Measurements from ENCODE around the gene JAK3. TPM values are rescaled to one million over a fixed set of nuclear protein-coding genes. Genes with fewer than 3 reads are reported as not detected.

JAK3 gene
- total RNA-seq, 1 experiment from 2014 or later, result 4.4 TPM

- Mint-ChIP-seq H3K4me1 (peaks cover 29% of the 10 kb centered on the region), H3K36me3 (peaks cover 48% of the 10 kb centered on the region), H3K9me3 (no peaks in the 10 kb centered on the region), H3K27me3 (ENCODE audit: low read depth) (no peaks in the 10 kb centered on the region; the same call in 1 of the 2 replicates), H3K4me3 (peak overlapping the region; percentile 30), H3K27ac (peak overlapping the region; percentile 90)
- no peak for ATAC-seq
- ChIA-PET POLR2A (interaction anchor here (0.7 kb wide), 1 partner anchor 28 kb away, joined by 3 read pairs; no protein-coding TSS in a partner anchor), CTCF (interaction anchor here (0.6 to 4.5 kb wide), 2 partner anchors 18 to 69 kb away, joined by 4 to 37 read pairs; partner anchors contain the start of gene CCDC124)
- no peak for TF ChIP-seq NR3C1 (CRISPR knock-in tag; conservative IDR thresholded peaks at IDR 0.05; ENCODE audit: low read depth)
- 0 out of 2 replicates have a peak, but pooled peaks have one; percentile 22 for TF ChIP-seq ZNF416 (CRISPR knock-in tag; IDR thresholded peaks at IDR 0.05)
- DNase-seq (ENCODE audit: low spot score), result no peak
These were observed 15.1 kb upstream of the JAK3 start for GRCh38 chr19:17862711-17863519.

GRCh38 chr19:17861542-17862402 lies 14.0 kb upstream of the JAK3 start:
- Mint-ChIP-seq H3K4me3 (peak overlapping the region; percentile 99), H3K36me3 (peaks cover 48% of the 10 kb centered on the region), H3K9me3 (no peaks in the 10 kb centered on the region), H3K27me3 (ENCODE audit: low read depth) (no peaks in the 10 kb centered on the region; the same call in 1 of the 2 replicates), H3K4me1 (peaks cover 29% of the 10 kb centered on the region), H3K27ac (peak overlapping the region; percentile 97)
- POLR2A ChIA-PET, result interaction anchor here (1.2 kb wide), 1 partner anchor 71 kb away, joined by 4 read pairs; the partner anchor contains the start of gene CCDC124
- ATAC-seq (no peak), DNase-seq (ENCODE audit: low spot score) (no peak)
- CTCF ChIA-PET, result interaction anchor here (1.5 kb wide), 1 partner anchor 71 kb away, joined by 6 read pairs; the partner anchor contains the start of gene CCDC124
- no peak for TF ChIP-seq TCF7 (CRISPR knock-in tag; IDR thresholded peaks at IDR 0.05; ENCODE audit: low read depth)
- 0 out of 2 replicates have a peak, but pooled peaks have one; percentile 20 for TF ChIP-seq PRRX2 (CRISPR knock-in tag; IDR thresholded peaks at IDR 0.05)
- TF ChIP-seq ZNF416 (CRISPR knock-in tag; IDR thresholded peaks at IDR 0.05), result 0 out of 2 replicates have a peak, but pooled peaks have one; percentile 8

GRCh38 chr19:17860993-17861360 lies 13.2 kb upstream of the JAK3 start:
- no peak for DNase-seq (ENCODE audit: low spot score)
- CTCF ChIA-PET, result interaction anchor here (1.5 kb wide), 1 partner anchor 72 kb away, joined by 6 read pairs; the partner anchor contains the start of gene CCDC124

GRCh38 chr19:17860331-17860992 lies 12.7 kb upstream of the JAK3 start:
- peaks cover 25% of the 10 kb centered on the region for H3K4me1 Mint-ChIP-seq
- CTCF ChIA-PET, result interaction anchor here (1.5 to 2.3 kb wide), 3 partner anchors 10 to 72 kb away, joined by 6 to 148 read pairs (median 33); partner anchors contain the start of gene CCDC124
- peaks cover 2% of the 10 kb centered on the region for H3K27me3 Mint-ChIP-seq (ENCODE audit: low read depth)
- ATAC-seq, result no peak
- POLR2A ChIA-PET, result interaction anchor here (1.2 to 1.5 kb wide), 3 partner anchors 9 to 441 kb away, joined by 4 to 7 read pairs (median 4); partner anchors contain the start of genes CCDC124 and MVB12A
- no peak for DNase-seq (ENCODE audit: low spot score)
- peaks cover 48% of the 10 kb centered on the region for H3K36me3 Mint-ChIP-seq
- H3K9me3 Mint-ChIP-seq, result no peaks in the 10 kb centered on the region
- peak overlapping the region; percentile 99 for H3K4me3 Mint-ChIP-seq
- peak overlapping the region; percentile 97 for H3K27ac Mint-ChIP-seq
- TF ChIP-seq ZSCAN18 (CRISPR knock-in tag; IDR thresholded peaks at IDR 0.05), result no peak
- TF ChIP-seq ERG (CRISPR knock-in tag; IDR thresholded peaks at IDR 0.05), result peak; percentile 33; the same call in 1 of the 2 replicates
- no peak for TF ChIP-seq ATF3 (CRISPR knock-in tag; conservative IDR thresholded peaks at IDR 0.05)
- TF ChIP-seq IRF1 (CRISPR knock-in tag; IDR thresholded peaks at IDR 0.05), result no peak
- TF ChIP-seq ZNF532 (CRISPR knock-in tag; IDR thresholded peaks at IDR 0.05; ENCODE audit: borderline replicate concordance), result peak; percentile 40; the same call in 1 of the 2 replicates
- 0 out of 2 replicates have a peak, but pooled peaks have one; percentile 30 for TF ChIP-seq FOXP1 (CRISPR knock-in tag; IDR thresholded peaks at IDR 0.05; ENCODE audit: borderline replicate concordance)

More at GRCh38 chr19:17860993-17861360, 13.2 kb upstream of the JAK3 start:
- peak overlapping the region; percentile 99 for H3K4me3 Mint-ChIP-seq
- peak; percentile 29; the same call in 1 of the 2 replicates for TF ChIP-seq ETV6 (CRISPR knock-in tag; IDR thresholded peaks at IDR 0.05)
- no peak for TF ChIP-seq HMGA2 (CRISPR knock-in tag; IDR thresholded peaks at IDR 0.05)
- peaks cover 29% of the 10 kb centered on the region for H3K4me1 Mint-ChIP-seq
- no peak for ATAC-seq
- peak overlapping the region; percentile 97 for H3K27ac Mint-ChIP-seq
- H3K27me3 Mint-ChIP-seq (ENCODE audit: low read depth), result no peaks in the 10 kb centered on the region; the same call in 1 of the 2 replicates
- no peaks in the 10 kb centered on the region for H3K9me3 Mint-ChIP-seq
- H3K36me3 Mint-ChIP-seq, result peaks cover 48% of the 10 kb centered on the region
- POLR2A ChIA-PET, result interaction anchor here (1.2 kb wide), 1 partner anchor 72 kb away, joined by 4 read pairs; the partner anchor contains the start of gene CCDC124

All from WTC11 (cell line).